HEK293 (cell line): Measurements from ENCODE around the gene ANAPC5.
"Not testable (repeated sequence)": the region's sequence is repeated elsewhere in the genome, so short reads cannot be mapped to it uniquely, and the experiment has no call there.

ENCODE experiments used
- MZF1 ChIP-seq: fragments of 450-650 bp; formaldehyde crosslinking; IDR thresholded peaks from 2 replicates; pipeline ENCODE4 v1.5.1; 2017; ENCODE audit warnings: missing biosample characterization, missing genetic modification characterization, borderline replicate concordance
- ZNF350 ChIP-seq: fragments of 450-650 bp; formaldehyde crosslinking; IDR thresholded peaks from 2 replicates; pipeline ENCODE4 v1.5.0; 2017; ENCODE audit warnings: missing biosample characterization, mild to moderate bottlenecking, missing genetic modification characterization
- ZNF560 ChIP-seq: fragments of 450-650 bp; formaldehyde crosslinking; IDR thresholded peaks from 2 replicates; pipeline ENCODE4 v1.5.1; 2017; ENCODE audit warnings: missing biosample characterization, missing genetic modification characterization, borderline replicate concordance
- TF ChIP-seq, protein P1 (sequence below): fragments of 450-650 bp; formaldehyde crosslinking; IDR thresholded peaks from 2 replicates; pipeline ENCODE4 v1.5.1; 2016; ENCODE audit warnings: missing biosample characterization, missing genetic modification characterization
- TF ChIP-seq, protein P2 (sequence below): fragments of 450-650 bp; formaldehyde crosslinking; IDR thresholded peaks from 2 replicates; pipeline ENCODE4 v1.5.1; 2016; ENCODE audit warnings: missing biosample characterization, missing genetic modification characterization

DNA sequence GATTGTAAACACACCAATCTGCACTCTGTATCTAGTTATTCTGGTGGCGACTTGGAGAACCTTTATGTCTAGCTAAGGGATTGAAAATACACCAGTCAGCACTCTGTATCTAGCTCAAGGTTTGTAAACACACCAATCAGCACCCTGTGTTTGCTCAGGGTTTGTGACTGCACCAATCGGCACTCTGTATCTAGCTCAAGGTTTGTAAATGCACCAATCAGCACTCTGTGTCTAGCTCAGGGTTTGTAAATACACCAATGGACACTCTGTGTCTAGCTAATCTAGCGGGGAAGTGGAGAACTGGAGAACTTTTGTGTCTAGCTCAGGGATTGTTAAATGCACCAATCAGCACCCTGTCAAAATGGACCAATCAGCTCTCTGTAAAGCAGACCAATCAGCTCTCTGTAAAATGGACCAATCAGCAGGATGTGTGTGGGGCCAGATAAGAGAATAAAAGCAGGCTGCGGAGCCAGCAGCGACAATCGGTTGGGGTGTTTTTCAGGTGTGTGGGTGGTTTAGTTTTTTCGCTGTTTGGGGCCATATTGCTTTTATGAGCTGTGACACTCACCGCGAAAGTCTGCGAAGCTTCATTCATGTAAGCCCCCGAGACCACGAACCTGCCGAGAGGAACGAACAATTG lies 22.9 kb upstream of the ANAPC5 start:
- TF ChIP-seq ZNF560, ZNF350, MZF1 (tag by site-specific recombination): not testable (repeated sequence)
- TF ChIP-seq, protein P1, sequence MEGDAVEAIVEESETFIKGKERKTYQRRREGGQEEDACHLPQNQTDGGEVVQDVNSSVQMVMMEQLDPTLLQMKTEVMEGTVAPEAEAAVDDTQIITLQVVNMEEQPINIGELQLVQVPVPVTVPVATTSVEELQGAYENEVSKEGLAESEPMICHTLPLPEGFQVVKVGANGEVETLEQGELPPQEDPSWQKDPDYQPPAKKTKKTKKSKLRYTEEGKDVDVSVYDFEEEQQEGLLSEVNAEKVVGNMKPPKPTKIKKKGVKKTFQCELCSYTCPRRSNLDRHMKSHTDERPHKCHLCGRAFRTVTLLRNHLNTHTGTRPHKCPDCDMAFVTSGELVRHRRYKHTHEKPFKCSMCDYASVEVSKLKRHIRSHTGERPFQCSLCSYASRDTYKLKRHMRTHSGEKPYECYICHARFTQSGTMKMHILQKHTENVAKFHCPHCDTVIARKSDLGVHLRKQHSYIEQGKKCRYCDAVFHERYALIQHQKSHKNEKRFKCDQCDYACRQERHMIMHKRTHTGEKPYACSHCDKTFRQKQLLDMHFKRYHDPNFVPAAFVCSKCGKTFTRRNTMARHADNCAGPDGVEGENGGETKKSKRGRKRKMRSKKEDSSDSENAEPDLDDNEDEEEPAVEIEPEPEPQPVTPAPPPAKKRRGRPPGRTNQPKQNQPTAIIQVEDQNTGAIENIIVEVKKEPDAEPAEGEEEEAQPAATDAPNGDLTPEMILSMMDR (tag by site-specific recombination) = not testable (repeated sequence)
- TF ChIP-seq, protein P2, sequence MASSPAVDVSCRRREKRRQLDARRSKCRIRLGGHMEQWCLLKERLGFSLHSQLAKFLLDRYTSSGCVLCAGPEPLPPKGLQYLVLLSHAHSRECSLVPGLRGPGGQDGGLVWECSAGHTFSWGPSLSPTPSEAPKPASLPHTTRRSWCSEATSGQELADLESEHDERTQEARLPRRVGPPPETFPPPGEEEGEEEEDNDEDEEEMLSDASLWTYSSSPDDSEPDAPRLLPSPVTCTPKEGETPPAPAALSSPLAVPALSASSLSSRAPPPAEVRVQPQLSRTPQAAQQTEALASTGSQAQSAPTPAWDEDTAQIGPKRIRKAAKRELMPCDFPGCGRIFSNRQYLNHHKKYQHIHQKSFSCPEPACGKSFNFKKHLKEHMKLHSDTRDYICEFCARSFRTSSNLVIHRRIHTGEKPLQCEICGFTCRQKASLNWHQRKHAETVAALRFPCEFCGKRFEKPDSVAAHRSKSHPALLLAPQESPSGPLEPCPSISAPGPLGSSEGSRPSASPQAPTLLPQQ = not testable (repeated sequence)
